Measurements from ENCODE around the gene SMURF2.

SMURF2 gene

DNA sequence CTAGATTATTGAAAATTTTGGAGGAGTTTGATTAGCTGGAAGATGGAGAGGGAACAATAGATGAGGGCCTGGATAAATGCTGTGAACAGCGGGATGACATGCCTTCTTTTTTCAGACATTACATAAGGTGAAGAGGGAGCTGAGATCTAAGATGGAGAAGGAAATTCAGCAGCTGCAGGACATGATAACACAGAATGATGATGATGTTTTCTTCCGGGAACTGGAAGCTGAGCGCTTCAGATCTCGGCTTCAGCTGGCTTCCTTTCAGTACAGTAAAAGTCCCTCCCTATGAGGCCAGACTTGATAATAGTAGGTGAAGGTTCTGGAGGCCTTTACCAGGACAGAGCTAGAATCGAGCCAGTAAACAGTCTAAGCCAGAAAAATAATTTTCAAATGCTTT lies 124.6 kb downstream of the SMURF2 start:
- DNase-seq (ENCODE audit: low spot score) = no peak

DNA sequence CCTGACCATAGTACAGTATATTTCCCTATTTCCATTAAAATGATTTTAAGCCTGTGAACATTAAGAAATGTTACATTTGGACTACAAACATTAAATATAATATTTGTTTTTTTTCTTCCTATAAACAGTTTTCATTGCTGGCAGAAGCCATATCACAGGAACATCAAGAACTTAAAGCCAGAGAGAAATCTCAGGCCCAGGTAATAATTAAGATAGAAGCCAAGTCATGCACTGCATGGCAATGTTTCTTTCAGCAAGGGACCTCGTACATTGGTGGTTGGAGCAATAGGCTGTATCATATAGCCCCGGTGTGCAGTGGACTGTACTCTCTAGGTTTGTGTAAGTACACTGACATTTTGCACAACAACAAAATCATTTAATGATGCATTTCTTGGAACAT lies 125.2 kb downstream of the SMURF2 start:
- no peak for DNase-seq (ENCODE audit: low spot score)

GRCh38 chr17:64535357-64535756 lies 126.8 kb downstream of the SMURF2 start:
- no peak for DNase-seq (ENCODE audit: low spot score)

- peak; percentile 24 for DNase-seq (ENCODE audit: low spot score)
Observed at GRCh38 chr17:64534187-64534586, 127.9 kb downstream of the SMURF2 start.

- DNase-seq (ENCODE audit: low spot score) = no peak
Observed at GRCh38 chr17:64533784-64534183, 128.3 kb downstream of the SMURF2 start.

DNA sequence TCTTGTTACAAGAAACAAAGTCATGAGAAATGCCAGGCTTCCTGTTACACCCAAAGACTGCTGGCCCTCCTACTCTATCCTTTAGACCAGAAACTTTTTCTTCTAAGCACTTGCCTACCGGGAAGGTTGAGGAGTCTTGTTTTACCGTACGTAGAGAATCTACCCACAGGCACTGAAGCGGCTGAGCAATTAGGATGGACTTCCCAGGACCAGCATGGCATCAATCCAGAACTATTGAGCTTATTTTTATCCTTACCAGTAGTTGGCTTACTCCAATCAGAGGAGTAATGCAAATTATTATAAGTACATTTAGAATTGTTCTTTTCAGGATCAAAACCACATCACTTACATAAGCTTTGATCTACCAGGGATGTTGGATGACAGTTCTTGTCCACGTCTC lies 129.7 kb downstream of the SMURF2 start:
- DNase-seq (ENCODE audit: low spot score) = no peak

GRCh38 chr17:64531955-64532371 lies 130.1 kb downstream of the SMURF2 start:
- peak; percentile 65 for DNase-seq (ENCODE audit: low spot score)

DNA sequence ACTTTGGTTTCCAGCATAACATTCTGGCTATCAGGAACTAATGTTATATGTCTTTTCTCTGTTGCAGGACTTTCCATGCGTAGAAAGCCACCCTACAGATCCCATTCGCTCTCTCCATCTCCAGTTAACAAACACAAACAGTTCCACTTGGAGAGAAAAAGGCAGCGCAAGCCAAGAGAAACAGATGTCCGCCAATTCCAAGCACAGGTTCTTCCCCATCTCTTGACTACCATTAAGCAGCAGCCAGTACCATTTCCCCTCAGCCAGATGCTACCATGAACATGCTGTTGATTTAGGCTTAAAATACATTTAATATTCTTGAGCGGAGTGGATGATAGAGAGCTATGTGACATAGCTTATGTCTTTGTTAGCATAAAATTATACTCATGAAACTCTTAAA lies 132.9 kb downstream of the SMURF2 start:
- no peak for DNase-seq (ENCODE audit: low spot score)

DNA sequence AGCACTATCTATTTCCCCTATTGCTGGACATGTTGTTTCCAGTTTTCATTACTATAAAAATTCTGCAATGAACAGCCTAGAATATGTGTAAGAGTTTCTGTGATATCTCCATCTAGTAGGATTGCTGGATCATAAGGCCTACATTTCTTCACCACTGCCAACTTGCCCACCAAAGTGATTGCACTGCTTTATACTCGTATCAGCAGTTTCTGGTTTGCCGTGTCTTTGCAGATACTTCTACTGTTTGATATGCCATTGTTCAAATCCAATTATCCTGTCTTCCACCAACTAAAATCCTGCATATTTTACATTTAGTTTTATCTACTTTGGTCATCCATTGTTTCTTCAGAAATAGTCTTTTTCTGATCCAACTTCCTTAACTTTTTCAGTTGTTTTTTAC lies 134.2 kb downstream of the SMURF2 start:
- DNase-seq (ENCODE audit: low spot score) = no peak

DNA sequence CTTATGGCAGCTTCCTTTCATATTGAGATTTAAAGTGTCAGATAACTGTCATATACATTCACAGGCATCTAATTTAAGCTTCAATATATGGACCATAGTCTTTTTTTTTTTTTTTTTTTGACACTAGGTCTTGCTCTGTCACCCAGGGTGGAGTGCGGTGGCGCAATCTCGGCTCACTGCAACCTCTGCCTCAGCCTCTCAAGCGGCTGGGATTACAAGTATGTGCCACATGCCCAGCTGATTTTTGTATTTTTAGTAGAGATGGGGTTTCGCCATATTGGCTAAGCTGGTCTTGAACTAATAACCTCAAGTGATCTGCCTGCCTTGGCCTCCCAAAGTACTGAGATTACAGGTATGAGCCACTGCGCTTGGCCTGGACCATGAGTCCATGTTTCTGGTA lies 141.7 kb downstream of the SMURF2 start:
- no peak for DNase-seq (ENCODE audit: low spot score)

DNA sequence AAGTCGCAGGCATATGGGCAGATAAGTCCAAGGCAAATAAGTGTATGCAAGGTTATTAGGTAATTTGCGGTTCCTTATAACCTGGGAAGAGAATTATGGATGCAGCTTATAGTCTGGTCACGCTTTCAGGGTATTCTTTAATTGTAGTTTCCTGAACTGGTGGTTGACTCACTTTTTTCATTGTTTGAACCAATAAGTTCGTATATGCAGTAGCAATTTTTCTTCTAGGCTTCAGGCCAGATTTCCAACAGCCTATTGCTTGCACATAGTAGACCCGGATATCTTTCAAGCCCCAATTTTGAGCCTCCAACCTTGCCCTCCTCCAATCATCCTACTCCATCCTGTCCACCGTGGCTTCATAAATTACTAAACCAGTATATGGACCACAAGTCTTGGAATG lies 142.5 kb downstream of the SMURF2 start:
- no peak for DNase-seq (ENCODE audit: low spot score)

DNA sequence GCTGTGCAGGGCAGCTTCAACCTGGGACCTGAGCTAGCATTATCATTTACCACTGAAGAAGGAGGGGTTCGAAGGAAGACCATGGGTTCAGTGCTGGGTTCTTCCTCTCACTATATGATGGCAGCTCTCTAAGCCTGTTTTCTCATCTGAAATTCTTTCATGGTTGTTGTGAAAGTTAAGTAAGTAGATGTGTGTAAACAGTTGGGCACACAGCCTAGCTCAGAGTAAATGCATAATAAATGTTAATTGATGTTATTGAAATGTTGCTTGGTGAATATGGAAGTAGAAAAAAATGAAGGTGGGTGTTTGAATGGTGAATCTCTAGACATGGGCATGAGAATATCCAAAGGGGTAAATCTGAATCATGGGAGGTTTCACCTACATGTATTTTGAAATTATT lies 146.3 kb downstream of the SMURF2 start:
- DNase-seq (ENCODE audit: low spot score) = no peak

GRCh38 chr17:64515419-64515818 lies 146.7 kb downstream of the SMURF2 start:
- DNase-seq (ENCODE audit: low spot score) = no peak

- no peak for DNase-seq (ENCODE audit: low spot score)
Observed at GRCh38 chr17:64509179-64509578, 152.9 kb downstream of the SMURF2 start.

DNA sequence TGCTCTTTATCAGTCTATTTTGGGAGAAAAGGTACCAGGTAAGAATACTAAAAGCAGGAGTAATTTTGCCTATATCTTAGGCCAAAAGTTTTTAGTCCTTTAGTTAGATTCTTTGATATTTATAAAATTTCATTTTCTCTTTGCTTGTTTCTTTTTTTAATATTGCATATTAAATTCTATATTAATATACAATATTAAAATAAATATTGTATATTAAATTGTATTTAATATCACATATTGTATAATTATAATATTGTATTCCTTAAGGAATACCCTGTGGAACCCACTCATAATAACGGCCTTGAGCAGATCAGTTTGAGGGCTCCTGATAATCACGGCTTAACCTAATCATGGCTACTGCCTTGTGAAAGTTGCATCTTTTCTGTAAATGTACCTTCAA lies 153.4 kb downstream of the SMURF2 start:
- no peak for DNase-seq (ENCODE audit: low spot score)

GRCh38 chr17:64507413-64507782 lies 154.7 kb downstream of the SMURF2 start:
- peak; percentile 69 for DNase-seq (ENCODE audit: low spot score)

DNA sequence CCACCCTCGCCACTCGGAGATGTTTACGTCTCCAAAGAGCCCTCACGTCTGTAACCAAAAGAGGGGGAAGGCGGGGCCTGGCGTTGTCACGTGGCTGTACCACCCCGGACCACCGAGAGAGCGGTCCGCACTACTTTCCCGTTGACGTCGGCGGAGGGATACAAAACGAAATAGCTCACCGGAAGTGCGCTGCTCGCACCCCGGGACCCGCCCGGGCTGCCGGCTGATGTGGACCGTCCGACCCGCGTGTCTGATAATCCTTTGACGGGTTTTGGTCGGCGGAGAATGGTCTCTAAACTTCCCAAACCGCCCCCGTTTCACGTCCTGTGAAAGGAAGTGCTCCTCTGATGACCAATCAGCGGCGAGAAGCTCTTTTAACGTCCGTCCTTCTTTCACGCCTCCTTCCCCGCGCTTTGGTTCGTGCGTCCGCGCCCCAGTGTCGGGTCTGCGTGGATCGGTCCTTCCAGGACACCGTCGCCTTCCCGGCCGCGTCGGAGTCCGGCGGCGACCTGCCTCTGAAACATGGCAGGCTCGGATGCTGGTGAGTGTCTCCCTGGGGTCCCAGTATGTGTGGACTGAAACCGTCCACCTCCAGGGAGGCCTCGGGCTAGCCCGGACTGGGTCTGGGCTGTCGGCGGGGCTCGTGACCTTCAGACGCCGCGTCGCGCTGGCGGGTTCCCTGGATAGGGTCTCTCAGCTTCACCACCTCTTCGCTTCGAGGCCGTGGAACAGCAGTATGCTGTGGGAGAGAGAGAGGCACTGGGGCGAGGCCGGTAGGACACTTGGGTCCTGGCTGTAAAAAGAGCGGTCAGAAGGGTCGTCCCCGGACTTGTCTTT lies 155.3 kb downstream of the SMURF2 start, which contains the start of gene CEP95:
CEP95 (plus strand) TSS at position 402 of the 837 bp plus-strand sequence; CDS start at position 523, 121 bp downstream.
- DNase-seq (ENCODE audit: low spot score) = peak; percentile 94

- peak; percentile 97 for DNase-seq (ENCODE audit: low spot score)
Observed at GRCh38 chr17:64506201-64506575, 155.9 kb downstream of the SMURF2 start, which contains the start of gene DDX5. DDX5 (minus strand) TSS chr17:64506289; CDS start chr17:64506119, 170 bp downstream.

- peak; percentile 88 for DNase-seq (ENCODE audit: low spot score)
Observed at GRCh38 chr17:64505340-64506200, 156.5 kb downstream of the SMURF2 start.

GRCh38 chr17:64504769-64505339 lies 157.3 kb downstream of the SMURF2 start:
- DNase-seq (ENCODE audit: low spot score) = no peak

GRCh38 chr17:64503821-64504768 lies 158.0 kb downstream of the SMURF2 start:
- no peak for DNase-seq (ENCODE audit: low spot score)

Measured in AG20443 (cell line).